IMR-90 (cell line): ENCODE measurements around the gene ZNF747. TPM values are rescaled to one million over a fixed set of nuclear protein-coding genes. Genes with fewer than 3 reads are reported as not detected.

ENCODE experiments used
- ATAC-seq: fragments of 200-7000 bp; cut with Tn5 transposase; 2 replicates; pipeline ENCODE4 v1.9.1; 2020; ENCODE audit warnings: low read depth, mild to moderate bottlenecking, moderate library complexity
- BruUV-seq: library from RNA; stranded (reverse); fragments of 400-500 nt; replicated peaks from 2 replicates; lab custom pipeline; 2021; lab: Mats Ljungman, UMichigan
- CTCF ChIA-PET: fragments of 300-600 bp; formaldehyde crosslinking; extraction: SDS; loops from one replicate; lab custom pipeline; 2021; ENCODE audit warnings: antibody characterized with exemption; lab: Yijun Ruan, JAX
- POLR2A ChIA-PET: fragments of 300-600 bp; sonication (Branson Sonifier 250); formaldehyde crosslinking; loops from one replicate; lab custom pipeline; 2022; ENCODE audit warnings: antibody characterized with exemption; ENCODE audit not compliant: unreplicated experiment; lab: Charles Lee
- DNase-seq: peaks from one replicate; pipeline ENCODE4 v3.0.0; 2013
- H2AFZ ChIP-seq: replicated peaks from 2 replicates; pipeline ENCODE3; 2013; ENCODE audit warnings: low read length, mild to moderate bottlenecking; ENCODE audit not compliant: poor library complexity
- H2AK5ac ChIP-seq: 2 replicates; pipeline ENCODE4 v1.6.1; 2013; ENCODE audit warnings: low read depth, low read length, inconsistent platforms
- H2AK9ac ChIP-seq: replicated peaks from 2 replicates; pipeline ENCODE3; 2013; ENCODE audit warnings: mild to moderate bottlenecking, low read depth, low read length, moderate library complexity; ENCODE audit not compliant: poor library complexity
- H2BK120ac ChIP-seq: 2 replicates; pipeline ENCODE4 v1.6.1; 2013; ENCODE audit warnings: low read depth, low read length, inconsistent platforms
- H2BK15ac ChIP-seq: 3 replicates; pipeline ENCODE4 v1.6.1; 2013; ENCODE audit warnings: low read depth, low read length, inconsistent platforms
- H2BK20ac ChIP-seq: 2 replicates; pipeline ENCODE4 v1.6.1; 2013; ENCODE audit warnings: low read depth, mild to moderate bottlenecking, inconsistent platforms, low read length, moderate library complexity
- H2BK5ac ChIP-seq: 2 replicates; pipeline ENCODE4 v1.6.1; 2013; ENCODE audit warnings: mild to moderate bottlenecking, low read depth, low read length, inconsistent platforms; ENCODE audit not compliant: poor library complexity, severe bottlenecking
- H3K14ac ChIP-seq: replicated peaks from 2 replicates; pipeline ENCODE4 v1.6.1; 2013; ENCODE audit warnings: low read depth, low read length, inconsistent platforms
- H3K18ac ChIP-seq: 2 replicates; pipeline ENCODE4 v1.6.1; 2013; ENCODE audit warnings: low read depth, low read length, control low read depth
- H3K23ac ChIP-seq: 2 replicates; pipeline ENCODE4 v1.6.1; 2013; ENCODE audit warnings: low read depth, low read length, inconsistent platforms
- H3K27ac ChIP-seq: 2 replicates; pipeline ENCODE4 v1.5.1; 2013; ENCODE audit warnings: mild to moderate bottlenecking, control low read depth, low read length; ENCODE audit not compliant: insufficient read depth
- H3K27me3 ChIP-seq: 2 replicates; pipeline ENCODE4 v1.6.1; 2013; ENCODE audit warnings: low read length; ENCODE audit not compliant: control insufficient read depth, insufficient read depth
- H3K36me3 ChIP-seq: 2 replicates; pipeline ENCODE4 v1.6.1; 2013; ENCODE audit warnings: low read length, mixed read lengths; ENCODE audit not compliant: control insufficient read depth, insufficient read depth
- H3K4ac ChIP-seq: 2 replicates; pipeline ENCODE4 v1.6.1; 2013; ENCODE audit warnings: low read depth, low read length, inconsistent platforms
- H3K4me1 ChIP-seq: 2 replicates; pipeline ENCODE4 v1.6.1; 2013; ENCODE audit warnings: low read length, mixed read lengths; ENCODE audit not compliant: control insufficient read depth, insufficient read depth
- H3K4me2 ChIP-seq: 2 replicates; pipeline ENCODE4 v1.6.1; 2013; ENCODE audit warnings: low read depth, mild to moderate bottlenecking, control low read depth, low read length, moderate library complexity
- H3K4me3 ChIP-seq: 2 replicates; pipeline ENCODE4 v1.5.1; 2013; ENCODE audit warnings: low read depth, mild to moderate bottlenecking, control low read depth, low read length, moderate library complexity; ENCODE audit not compliant: insufficient read depth
- H3K56ac ChIP-seq: 2 replicates; pipeline ENCODE4 v1.6.1; 2013; ENCODE audit warnings: low read length, inconsistent platforms; ENCODE audit not compliant: insufficient read depth; ENCODE audit errors: extremely low read depth
- H3K79me1 ChIP-seq, 2 experiments: 2 replicates each; pipeline ENCODE4 v1.6.1; 2013; ENCODE audit warnings: low read length in 2 of 2, inconsistent platforms in 1 of 2, low read depth in 1 of 2
- H3K9ac ChIP-seq: 2 replicates; pipeline ENCODE4 v1.6.1; 2013; ENCODE audit warnings: low read depth, low read length, control low read depth
- H3K9me1 ChIP-seq: 2 replicates; pipeline ENCODE4 v1.6.1; 2013; ENCODE audit warnings: low read length, inconsistent platforms; ENCODE audit not compliant: insufficient read depth
- H3K9me3 ChIP-seq: 2 replicates; pipeline ENCODE4 v1.6.1; 2013; ENCODE audit warnings: low read length; ENCODE audit not compliant: control insufficient read depth, insufficient read depth
- H4K20me1 ChIP-seq: 2 replicates; pipeline ENCODE4 v1.6.1; 2013; ENCODE audit warnings: low read length, inconsistent platforms; ENCODE audit not compliant: insufficient read depth
- H4K5ac ChIP-seq: 2 replicates; pipeline ENCODE4 v1.6.1; 2013; ENCODE audit warnings: mild to moderate bottlenecking, low read depth, low read length, control low read depth
- H4K8ac ChIP-seq, 2 experiments: 2 replicates each; pipeline ENCODE4 v1.6.1; 2013; ENCODE audit warnings: low read depth in 2 of 2, low read length in 2 of 2, control low read depth in 1 of 2, inconsistent platforms in 1 of 2
- H4K91ac ChIP-seq: 2 replicates; pipeline ENCODE4 v1.6.1; 2013; ENCODE audit warnings: low read depth, low read length, inconsistent platforms; ENCODE audit not compliant: insufficient read depth
- BHLHE40 ChIP-seq: fragments of 150-350 bp; IDR thresholded peaks from 2 replicates; pipeline ENCODE4 v1.6.1; 2016; ENCODE audit warnings: mild to moderate bottlenecking, low read depth, low read length
- CEBPB ChIP-seq: IDR thresholded peaks from 2 replicates; pipeline ENCODE4 v1.6.1; 2012; ENCODE audit warnings: low read depth, low read length, improper control_type of control experiment
- MAFK ChIP-seq: IDR thresholded peaks from 2 replicates; pipeline ENCODE4 v1.6.1; 2012; ENCODE audit warnings: low read depth, low read length, improper control_type of control experiment
- NFE2L2 ChIP-seq: fragments of 150-350 bp; IDR thresholded peaks from 2 replicates; pipeline ENCODE4 v1.6.1; 2016; ENCODE audit warnings: low read depth, mild to moderate bottlenecking, low read length
- POLR2A ChIP-seq: IDR thresholded peaks from 2 replicates; pipeline ENCODE4 v1.6.1; 2012; ENCODE audit warnings: mild to moderate bottlenecking, low read depth, low read length
- WGBS, 2 experiments: methylation state at CpG; one replicate each; pipeline versions ENCODE4 v1.1.5 to v1.1.7; 2013; ENCODE audit warnings: missing lambda C conversion rate in 2 of 2; ENCODE audit not compliant: insufficient read length in 1 of 2; ENCODE audit errors: extremely low coverage in 2 of 2; 5-methylcytosine and 5-hydroxymethylcytosine counted together
- dilution Hi-C: fragments of 300-500 bp; cut with HindIII; formaldehyde crosslinking; loops from one replicate; pipeline ENCODE4 v1.14.3; 2018; ENCODE audit warnings: low sequenced_read_pairs; ENCODE audit not compliant: unreplicated experiment
- in situ Hi-C: fragments of 300-500 bp; cut with MboI; formaldehyde crosslinking; loops from 3 replicates; pipeline ENCODE4 v1.14.3; 2019; ENCODE audit warnings: low sequenced_read_pairs, inconsistent platforms, mixed read lengths
- intact Hi-C: fragments of 100-400 bp; cut with micrococcal nuclease; formaldehyde crosslinking; loops from 2 replicates; pipeline ENCODE4 v1.10.0; 2022
- polyA plus RNA-seq, 3 experiments: library from polyadenylated mRNA; depleted of rRNA; stranded (reverse); fragments of >200 nt; gene quantifications; 2 replicates each; pipeline ENCODE4 v1.2.3, GENCODE V29; 2012; ENCODE audit warnings: low replicate concordance in 1 of 3
- total RNA-seq: library from RNA; depleted of rRNA; stranded (reverse); fragments of >200 nt; gene quantifications from 2 replicates; pipeline ENCODE4 v1.2.3, GENCODE V29; 2012
- TF ChIP-seq, protein P1 (sequence below): fragments of 150-350 bp; IDR thresholded peaks from 2 replicates; pipeline ENCODE4 v1.6.1; 2017; ENCODE audit warnings: mild to moderate bottlenecking, antibody characterized with exemption, low read length, low read depth
- TF ChIP-seq, protein P2 (sequence below): conservative IDR thresholded peaks from 2 replicates; pipeline ENCODE4 v1.5.1; 2012; ENCODE audit warnings: mild to moderate bottlenecking, low read depth, low read length, improper control_type of control experiment

ZNF747 gene
- total and polyA plus RNA-seq, 2 of the 4 experiments (the other 2 are of a cell fraction), result 2.0 to 2.9 TPM

DNA sequence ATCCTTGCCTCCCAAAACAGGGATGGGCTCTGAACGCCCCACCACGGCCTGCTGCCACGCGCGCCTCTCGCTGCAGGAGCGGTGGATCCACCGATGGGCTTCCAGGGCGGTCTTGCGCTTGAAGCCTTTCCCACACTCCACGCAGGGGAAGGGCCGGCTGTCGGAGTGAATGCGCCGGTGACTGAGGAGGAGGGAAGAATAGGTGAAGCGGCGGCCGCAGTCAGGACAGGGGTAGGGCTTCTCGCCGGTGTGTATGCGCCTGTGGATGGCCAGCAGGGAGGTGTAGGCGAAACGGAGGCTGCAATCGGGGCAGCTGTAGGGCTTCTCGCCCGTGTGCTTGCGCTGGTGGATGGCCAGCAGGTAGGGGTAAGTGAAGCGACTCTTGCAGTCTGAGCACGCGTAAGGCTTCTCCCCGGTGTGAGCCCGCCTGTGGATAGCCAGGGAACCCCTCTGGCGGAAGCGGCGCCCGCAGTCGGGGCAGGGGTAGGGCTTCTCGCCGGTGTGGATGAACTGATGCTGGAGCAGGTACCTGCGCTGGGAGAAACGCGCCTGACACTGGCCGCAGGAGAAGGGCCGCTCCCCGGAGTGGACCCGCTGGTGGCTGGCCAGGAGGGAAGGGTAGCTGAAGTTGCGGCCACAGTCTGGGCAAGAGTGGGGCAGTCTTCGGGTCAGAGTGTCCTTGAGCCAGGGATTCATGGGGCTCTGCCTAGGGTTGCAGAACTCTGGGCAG lies 48.1 kb upstream of the ZNF747 start:
- Histone ChIP-seq H3K79me1 (peaks cover 18 to 59% of the 10 kb centered on the region in 2 experiments), H3K27ac (no peak overlapping the region), H2BK20ac (no peak overlapping the region), H4K8ac (no peak overlapping the region), H2BK120ac (no peak overlapping the region), H3K4ac (no peak overlapping the region), H3K4me1 (peaks cover 3% of the 10 kb centered on the region; the same call in 1 of the 2 replicates), H4K20me1 (no peaks in the 10 kb centered on the region), H3K23ac (no peak overlapping the region), H3K36me3 (peaks cover 28% of the 10 kb centered on the region), H3K9me1 (no peaks in the 10 kb centered on the region), H4K91ac (no peak overlapping the region), H3K18ac (no peak overlapping the region), H3K27me3 (no peaks in the 10 kb centered on the region), H3K4me3 (no peak overlapping the region), H2BK5ac (no peak overlapping the region), H4K5ac (no peak overlapping the region), H3K9me3 (no peaks in the 10 kb centered on the region), H3K14ac (no peak overlapping the region), H3K4me2 (no peak overlapping the region), H3K9ac (no peak overlapping the region), H2BK15ac (no peak overlapping the region), H2AK9ac (no peak overlapping the region), H3K56ac (no peak overlapping the region), H2AK5ac (no peak overlapping the region), H2AFZ (no peak overlapping the region)
- no peak for TF ChIP-seq NFE2L2
- TF ChIP-seq, protein P1, sequence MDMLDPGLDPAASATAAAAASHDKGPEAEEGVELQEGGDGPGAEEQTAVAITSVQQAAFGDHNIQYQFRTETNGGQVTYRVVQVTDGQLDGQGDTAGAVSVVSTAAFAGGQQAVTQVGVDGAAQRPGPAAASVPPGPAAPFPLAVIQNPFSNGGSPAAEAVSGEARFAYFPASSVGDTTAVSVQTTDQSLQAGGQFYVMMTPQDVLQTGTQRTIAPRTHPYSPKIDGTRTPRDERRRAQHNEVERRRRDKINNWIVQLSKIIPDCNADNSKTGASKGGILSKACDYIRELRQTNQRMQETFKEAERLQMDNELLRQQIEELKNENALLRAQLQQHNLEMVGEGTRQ, result no peak
- TF ChIP-seq POLR2A, result no peak
- TF ChIP-seq CEBPB, result no peak
- TF ChIP-seq, protein P2, sequence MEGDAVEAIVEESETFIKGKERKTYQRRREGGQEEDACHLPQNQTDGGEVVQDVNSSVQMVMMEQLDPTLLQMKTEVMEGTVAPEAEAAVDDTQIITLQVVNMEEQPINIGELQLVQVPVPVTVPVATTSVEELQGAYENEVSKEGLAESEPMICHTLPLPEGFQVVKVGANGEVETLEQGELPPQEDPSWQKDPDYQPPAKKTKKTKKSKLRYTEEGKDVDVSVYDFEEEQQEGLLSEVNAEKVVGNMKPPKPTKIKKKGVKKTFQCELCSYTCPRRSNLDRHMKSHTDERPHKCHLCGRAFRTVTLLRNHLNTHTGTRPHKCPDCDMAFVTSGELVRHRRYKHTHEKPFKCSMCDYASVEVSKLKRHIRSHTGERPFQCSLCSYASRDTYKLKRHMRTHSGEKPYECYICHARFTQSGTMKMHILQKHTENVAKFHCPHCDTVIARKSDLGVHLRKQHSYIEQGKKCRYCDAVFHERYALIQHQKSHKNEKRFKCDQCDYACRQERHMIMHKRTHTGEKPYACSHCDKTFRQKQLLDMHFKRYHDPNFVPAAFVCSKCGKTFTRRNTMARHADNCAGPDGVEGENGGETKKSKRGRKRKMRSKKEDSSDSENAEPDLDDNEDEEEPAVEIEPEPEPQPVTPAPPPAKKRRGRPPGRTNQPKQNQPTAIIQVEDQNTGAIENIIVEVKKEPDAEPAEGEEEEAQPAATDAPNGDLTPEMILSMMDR, result no peak
- no peak for TF ChIP-seq BHLHE40
- TF ChIP-seq MAFK, result no peak
- intact Hi-C loops, result no loop called here
- CTCF ChIA-PET, result no interaction called here
- WGBS, 2 experiments, result 99% methylated on average over 16 of the region's 48 CpGs; no CpG with 5 or more reads in 1 of the 2 experiments
- in situ Hi-C loops, result no loop called here
- no TSS peak for BruUV-seq
- POLR2A ChIA-PET, result no interaction called here
- no peak for ATAC-seq
- DNase-seq, result no peak
- dilution Hi-C loops, result no loop called here
